A549 (cell line): ENCODE measurements around the gene TBXA2R. TPM values are rescaled to one million over a fixed set of nuclear protein-coding genes. Genes with fewer than 3 reads are reported as not detected.

Source experiments
- ATAC-seq, 2 experiments: fragments of 200-7000 bp in 1 of 2; fragments of >200 bp in 1 of 2; cut with Nextera tagmentation in 1 of 2; cut with Tn5 transposase in 1 of 2; 3 replicates each; pipeline versions ENCODE4 v1.8.0 to v1.9.1; 2018 to 2020; ENCODE audit warnings: mild to moderate bottlenecking in 1 of 2, moderate library complexity in 1 of 2
- CTCF ChIA-PET: fragments of 300-600 bp; sonication (Branson Sonifier 250); formaldehyde crosslinking; extraction: SDS; loops from one replicate; lab custom pipeline; 2021; ENCODE audit warnings: antibody characterized with exemption, inconsistent platforms; lab: Yijun Ruan, JAX
- POLR2A ChIA-PET: fragments of 350-600 bp; formaldehyde crosslinking; extraction: SDS; loops from one replicate; lab custom pipeline; 2021; ENCODE audit warnings: antibody characterized with exemption, inconsistent platforms; lab: Yijun Ruan, JAX
- DNase-seq, 2 experiments: peaks; one replicate each; pipeline versions ENCODE4 v3.0.0 to v3.0.0-alpha.2; 2011 to 2016; ENCODE audit warnings: low read depth in 1 of 2, low spot score in 1 of 2
- FAIRE-seq: peaks from 2 replicates; lab custom pipeline; 2011; peaks lifted over from hg19 to GRCh38; lab: Jason Lieb, UNC
- H3K27ac ChIP-seq, 2 experiments: fragments of >200 bp; sonication (Bioruptor Twin); formaldehyde crosslinking; 3 replicates each; pipeline ENCODE4 v1.5.1; 2016 to 2017
- H3K4me1 ChIP-seq: fragments of >200 bp; sonication (Bioruptor Twin); formaldehyde crosslinking; 3 replicates; pipeline ENCODE4 v1.6.1; 2016
- H3K4me2 ChIP-seq: fragments of >200 bp; sonication (Bioruptor Twin); formaldehyde crosslinking; 3 replicates; pipeline ENCODE4 v1.6.1; 2016
- H3K4me3 ChIP-seq: fragments of >200 bp; sonication (Bioruptor Twin); formaldehyde crosslinking; 3 replicates; pipeline ENCODE4 v1.5.1; 2016
- H3K9me3 ChIP-seq: fragments of >200 bp; sonication (Bioruptor Twin); formaldehyde crosslinking; 3 replicates; pipeline ENCODE4 v1.6.1; 2016
- ATOH8 ChIP-seq: fragments of 250-450 bp; sonication (Bioruptor Pico); IDR thresholded peaks from 2 replicates; pipeline ENCODE4 v1.5.0; 2020; ENCODE audit warnings: low read depth, mild to moderate bottlenecking, moderate library complexity
- BHLHE40 ChIP-seq: IDR thresholded peaks from 2 replicates; pipeline ENCODE4 v1.6.1; 2012; ENCODE audit warnings: low read depth, low read length, inconsistent platforms
- CEBPB ChIP-seq, 2 experiments: fragments of >200 bp in 1 of 2; sonication (Bioruptor Twin) in 1 of 2; formaldehyde crosslinking in 1 of 2; IDR thresholded peaks; 2 replicates each; pipeline ENCODE4 v1.6.1; 2012 to 2016
- E2F6 ChIP-seq: IDR thresholded peaks from 2 replicates; pipeline ENCODE4 v1.6.1; 2012; ENCODE audit warnings: low read depth, borderline replicate concordance
- EHMT2 ChIP-seq: fragments of 200-600 bp; sonication (generic); IDR thresholded peaks from 2 replicates; pipeline ENCODE4 v1.6.1; 2016; ENCODE audit warnings: antibody characterized with exemption, low read depth, mild to moderate bottlenecking, moderate library complexity
- ELK1 ChIP-seq: fragments of 150-350 bp; IDR thresholded peaks from 2 replicates; pipeline ENCODE4 v1.6.1; 2014; ENCODE audit warnings: low read depth, mild to moderate bottlenecking, low read length
- FOXS1 ChIP-seq: fragments of 250-450 bp; sonication (Bioruptor Pico); IDR thresholded peaks from 2 replicates; pipeline ENCODE4 v1.5.0; 2020; ENCODE audit warnings: mild to moderate bottlenecking, moderate library complexity
- HOXA7 ChIP-seq: fragments of 250-450 bp; sonication (Bioruptor Pico); IDR thresholded peaks from 2 replicates; pipeline ENCODE4 v1.5.0; 2020; ENCODE audit warnings: mild to moderate bottlenecking, moderate library complexity
- HOXB13 ChIP-seq: fragments of 250-450 bp; sonication (Bioruptor Pico); IDR thresholded peaks from 2 replicates; pipeline ENCODE4 v1.5.0; 2020; ENCODE audit warnings: low read depth, mild to moderate bottlenecking, moderate library complexity
- HOXB5 ChIP-seq: fragments of 250-450 bp; sonication (Bioruptor Pico); IDR thresholded peaks from 2 replicates; pipeline ENCODE4 v1.5.0; 2020; ENCODE audit warnings: mild to moderate bottlenecking, moderate library complexity
- KDM1A ChIP-seq: fragments of 200-600 bp; sonication (generic); IDR thresholded peaks from 2 replicates; pipeline ENCODE4 v1.6.1; 2016; ENCODE audit warnings: low read depth, mild to moderate bottlenecking
- PHF8 ChIP-seq: fragments of 200-600 bp; sonication (generic); IDR thresholded peaks from 2 replicates; pipeline ENCODE4 v1.6.1; 2016; ENCODE audit warnings: low read depth, mild to moderate bottlenecking, antibody characterized with exemption, moderate library complexity, borderline replicate concordance
- POLR2AphosphoS2 ChIP-seq: conservative IDR thresholded peaks from 2 replicates; pipeline ENCODE4 v1.6.1; 2012; ENCODE audit warnings: low read length, improper control_type of control experiment, inconsistent platforms
- RNF2 ChIP-seq: fragments of 200-600 bp; sonication (generic); IDR thresholded peaks from 2 replicates; pipeline ENCODE4 v1.6.1; 2016; ENCODE audit warnings: low read depth, mild to moderate bottlenecking, antibody characterized with exemption, moderate library complexity, borderline replicate concordance
- TP53 ChIP-seq: fragments of 250-450 bp; sonication (Bioruptor Pico); IDR thresholded peaks from 2 replicates; pipeline ENCODE4 v1.5.0; 2021; ENCODE audit warnings: mild to moderate bottlenecking, moderate library complexity
- USF2 ChIP-seq: fragments of 450-650 bp; IDR thresholded peaks from 2 replicates; pipeline ENCODE4 v1.6.1; 2014; ENCODE audit warnings: antibody characterized with exemption
- WGBS: methylation state at CpG from one replicate; pipeline ENCODE4 v1.1.6; 2017; ENCODE audit errors: missing lambda C conversion rate; 5-methylcytosine and 5-hydroxymethylcytosine counted together
- polyA plus RNA-seq, 4 experiments: library from polyadenylated mRNA; depleted of rRNA in 3 of 4; stranded (reverse); fragments of >200 nt; fragmentation: RNase III in 1 of 4; extraction: RNeasy Plus Mini Kit Qiagen cat#74134 plus additional on column Dnase treatment in 1 of 4; gene quantifications; 2 replicates in 3 of 4; 3 replicates in 1 of 4; pipeline ENCODE4 v1.2.3, GENCODE V29; 2011 to 2017

TBXA2R gene
- polyA plus RNA-seq, 2 of the 4 experiments (the other 2 are of a cell fraction): 0.13 to 0.49 TPM

- Histone ChIP-seq H3K4me3 (no peak overlapping the region), H3K27ac (no peak overlapping the region), H3K9me3 (no peaks in the 10 kb centered on the region), H3K4me2 (no peak overlapping the region), H3K4me1 (peaks cover 8% of the 10 kb centered on the region)
- ATAC-seq: no peak
- no peak for TF ChIP-seq TP53
- no peak for TF ChIP-seq HOXB13 (CRISPR knock-in tag)
- no peak for TF ChIP-seq FOXS1
- TF ChIP-seq ATOH8: no peak
- TF ChIP-seq CEBPB (IDR thresholded peaks at IDR 0.05): no peak
- TF ChIP-seq HOXA7: no peak
- ChIA-PET POLR2A (no interaction called here), CTCF (interaction anchor here (1.5 kb wide), 1 partner anchor 11 kb away, joined by 4 read pairs; no protein-coding TSS in a partner anchor)
- FAIRE-seq: no peak
- DNase-seq: no peak
- 91% methylated on average over 32 of the region's 36 CpGs for WGBS
Measured at GRCh38 chr19:3611841-3612240, 5.2 kb upstream of the TBXA2R start.

GRCh38 chr19:3610745-3611717, 4.4 kb upstream of the TBXA2R start:
- no peak for FAIRE-seq

More at GRCh38 chr19:3610745-3611717, 4.4 kb upstream of the TBXA2R start:
- no peak for DNase-seq
- POLR2A ChIA-PET: no interaction called here
- H3K4me1 ChIP-seq: peaks cover 11% of the 10 kb centered on the region
- TF ChIP-seq RNF2: no peak
- no peak for TF ChIP-seq BHLHE40
- no peak for TF ChIP-seq HOXA7
- TF ChIP-seq EHMT2: no peak
- TF ChIP-seq E2F6: no peak
- TF ChIP-seq KDM1A: no peak
- TF ChIP-seq ELK1: no peak
- no peak for TF ChIP-seq PHF8
- TF ChIP-seq CEBPB (IDR thresholded peaks at IDR 0.05): no peak
- TF ChIP-seq USF2: no peak
- TF ChIP-seq POLR2AphosphoS2: no peak
- TF ChIP-seq TP53: no peak
- TF ChIP-seq HOXB5 (CRISPR knock-in tag): no peak
- no peak overlapping the region for H3K27ac ChIP-seq
- CTCF ChIA-PET: interaction anchor here (1.5 to 2.6 kb wide), 2 partner anchors 7 to 11 kb away, joined by 4 to 12 read pairs; no protein-coding TSS in a partner anchor
- ATAC-seq: no peak
- H3K4me2 ChIP-seq: no peak overlapping the region
- no peak overlapping the region for H3K4me3 ChIP-seq
- no peaks in the 10 kb centered on the region for H3K9me3 ChIP-seq
- WGBS: 85% methylated on average over 28 of the region's 41 CpGs
